Activated B cell treated with CpG ODN at 0.5 μM for 24 hours (primary cell): Measurements from ENCODE around the gene ARHGAP4. TPM values are rescaled to one million over a fixed set of nuclear protein-coding genes. Genes with fewer than 3 reads are reported as not detected.

ENCODE experiments used
- ATAC-seq: fragments of 200-7000 bp; cut with Tn5 transposase; one replicate; pipeline ENCODE4 v1.10.0; 2021; ENCODE audit warnings: low read depth, mild to moderate bottlenecking, moderate library complexity
- CTCF ChIA-PET: fragments of 350-600 bp; sonication (Branson Sonifier 250); formaldehyde crosslinking; loops from one replicate; lab custom pipeline; 2021; ENCODE audit warnings: antibody characterized with exemption; lab: Charles Lee
- POLR2A ChIA-PET: fragments of 350-600 bp; sonication (Branson Sonifier 250); formaldehyde crosslinking; loops from one replicate; lab custom pipeline; 2021; ENCODE audit warnings: antibody characterized with exemption; lab: Charles Lee
- DNase-seq: peaks from one replicate; pipeline ENCODE4 v3.0.0; 2022
- H3K27ac Mint-ChIP-seq: one replicate; pipeline ENCODE4 v1.8.0; 2020; ENCODE audit warnings: mixed read lengths
- H3K27me3 Mint-ChIP-seq: one replicate; pipeline ENCODE4 v1.8.0; 2021; ENCODE audit warnings: mixed read lengths
- H3K36me3 Mint-ChIP-seq: one replicate; pipeline ENCODE4 v1.8.0; 2021; ENCODE audit warnings: low read depth, mixed read lengths
- H3K4me1 Mint-ChIP-seq: one replicate; pipeline ENCODE4 v1.8.0; 2021; ENCODE audit warnings: mixed read lengths
- H3K4me3 Mint-ChIP-seq: one replicate; pipeline ENCODE4 v1.8.0; 2020; ENCODE audit warnings: mild to moderate bottlenecking, mixed read lengths
- H3K9me3 Mint-ChIP-seq: one replicate; pipeline ENCODE4 v1.8.0; 2020; ENCODE audit warnings: mixed read lengths
- CTCF ChIP-seq: fragments of 200-600 bp; IDR thresholded peaks from one replicate; pipeline ENCODE4 v1.8.0; 2022; ENCODE audit warnings: antibody characterized with exemption, mild to moderate bottlenecking
- intact Hi-C: fragments of 100-400 bp; cut with micrococcal nuclease; formaldehyde crosslinking; loops from one replicate; pipeline ENCODE4 v1.15.1; 2024
- total RNA-seq: library from RNA; stranded (reverse); gene quantifications from 2 replicates; pipeline ENCODE4 v1.2.3, GENCODE V29; 2022

The ARHGAP4 gene
- total RNA-seq, 1 donor from 2014 or later, result 158 TPM

GRCh38 chrX:153870288-153870690 lies 55.8 kb downstream of the ARHGAP4 start:
- H3K27me3 Mint-ChIP-seq, result peaks cover 9% of the 10 kb centered on the region
- H3K9me3 Mint-ChIP-seq, result no peaks in the 10 kb centered on the region
- intact Hi-C loops, result no loop called here
- ChIA-PET POLR2A (no interaction called here), CTCF (no interaction called here)
- no peak overlapping the region for H3K4me3 Mint-ChIP-seq
- H3K4me1 Mint-ChIP-seq, result no peaks in the 10 kb centered on the region
- no peak for DNase-seq
- TF ChIP-seq CTCF, result no peak
- no peak overlapping the region for H3K27ac Mint-ChIP-seq
- ATAC-seq, result no peak
- H3K36me3 Mint-ChIP-seq, result peaks cover 5% of the 10 kb centered on the region

- DNase-seq, result no peak
- ChIA-PET POLR2A (no interaction called here), CTCF (no interaction called here)
- H3K4me3 Mint-ChIP-seq, result no peak overlapping the region
- H3K9me3 Mint-ChIP-seq, result no peaks in the 10 kb centered on the region
- H3K27ac Mint-ChIP-seq, result no peak overlapping the region
- no peaks in the 10 kb centered on the region for H3K4me1 Mint-ChIP-seq
- intact Hi-C loops, result no loop called here
- H3K27me3 Mint-ChIP-seq, result peaks cover 6% of the 10 kb centered on the region
- no peak for ATAC-seq
- no peak for TF ChIP-seq CTCF
- peaks cover 5% of the 10 kb centered on the region for H3K36me3 Mint-ChIP-seq
Observed at GRCh38 chrX:153869473-153870287, 56.4 kb downstream of the ARHGAP4 start.

- POLR2A ChIA-PET, result no interaction called here
- TF ChIP-seq CTCF, result no peak
- intact Hi-C loops, result no loop called here
- CTCF ChIA-PET, result no interaction called here
- peaks cover 4% of the 10 kb centered on the region for H3K27me3 Mint-ChIP-seq
- no peak overlapping the region for H3K4me3 Mint-ChIP-seq
- H3K36me3 Mint-ChIP-seq, result peaks cover 5% of the 10 kb centered on the region
- H3K27ac Mint-ChIP-seq, result no peak overlapping the region
- H3K4me1 Mint-ChIP-seq, result no peaks in the 10 kb centered on the region
- no peak for ATAC-seq
- no peaks in the 10 kb centered on the region for H3K9me3 Mint-ChIP-seq
- no peak for DNase-seq
Observed at GRCh38 chrX:153868576-153869472, 57.2 kb downstream of the ARHGAP4 start.

- H3K9me3 Mint-ChIP-seq, result no peaks in the 10 kb centered on the region
- H3K36me3 Mint-ChIP-seq, result peaks cover 5% of the 10 kb centered on the region
- ChIA-PET CTCF (no interaction called here), POLR2A (no interaction called here)
- ATAC-seq (no peak), DNase-seq (no peak)
- TF ChIP-seq CTCF, result no peak
- peaks cover 4% of the 10 kb centered on the region for H3K27me3 Mint-ChIP-seq
- H3K27ac Mint-ChIP-seq, result no peak overlapping the region
- no peaks in the 10 kb centered on the region for H3K4me1 Mint-ChIP-seq
- no peak overlapping the region for H3K4me3 Mint-ChIP-seq
- intact Hi-C loops, result no loop called here
Observed at GRCh38 chrX:153867671-153868070, 58.4 kb downstream of the ARHGAP4 start.

GRCh38 chrX:153867139-153867538 lies 58.9 kb downstream of the ARHGAP4 start:
- intact Hi-C loops, result no loop called here
- Mint-ChIP-seq H3K36me3 (peaks cover 5% of the 10 kb centered on the region), H3K4me3 (no peak overlapping the region), H3K4me1 (no peaks in the 10 kb centered on the region), H3K27me3 (peaks cover under 1% of the 10 kb centered on the region), H3K9me3 (no peaks in the 10 kb centered on the region), H3K27ac (no peak overlapping the region)
- CTCF ChIA-PET, result no interaction called here
- ATAC-seq (no peak), DNase-seq (no peak)
- POLR2A ChIA-PET, result no interaction called here
- TF ChIP-seq CTCF, result no peak
